NCI-H345 (cell line): ENCODE data around the gene ST7.
A peak's percentile ranks its signal among the peaks of the same experiment; 100 is the strongest.
"Not testable (repeated sequence)": the region's sequence is repeated elsewhere in the genome, so short reads cannot be mapped to it uniquely, and the experiment has no call there.

Experiments
- DNase-seq: peaks from one replicate; lab custom pipeline; 2025; lab: John Stamatoyannopoulos, UW

The ST7 gene

DNA sequence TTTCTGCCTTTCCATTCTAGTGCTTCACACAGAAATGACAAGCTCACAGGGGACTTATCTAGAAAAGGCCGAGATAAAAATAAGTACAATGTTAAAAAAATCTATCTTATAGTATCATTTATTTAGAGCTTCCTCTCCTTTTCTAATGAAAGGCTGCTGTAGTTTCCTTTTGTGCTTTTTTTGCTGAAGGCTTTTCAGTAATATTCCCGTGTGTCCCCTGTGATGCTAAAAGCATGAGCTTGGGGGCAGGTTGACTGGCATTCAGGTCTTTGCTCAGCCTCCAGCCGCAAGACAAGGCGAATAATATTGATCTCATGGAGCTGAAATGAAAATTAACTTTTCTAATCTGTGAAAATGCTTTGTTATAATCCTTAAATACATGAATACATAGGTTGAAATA, 143.0 kb downstream of the ST7 start:
- no peak for DNase-seq

DNA sequence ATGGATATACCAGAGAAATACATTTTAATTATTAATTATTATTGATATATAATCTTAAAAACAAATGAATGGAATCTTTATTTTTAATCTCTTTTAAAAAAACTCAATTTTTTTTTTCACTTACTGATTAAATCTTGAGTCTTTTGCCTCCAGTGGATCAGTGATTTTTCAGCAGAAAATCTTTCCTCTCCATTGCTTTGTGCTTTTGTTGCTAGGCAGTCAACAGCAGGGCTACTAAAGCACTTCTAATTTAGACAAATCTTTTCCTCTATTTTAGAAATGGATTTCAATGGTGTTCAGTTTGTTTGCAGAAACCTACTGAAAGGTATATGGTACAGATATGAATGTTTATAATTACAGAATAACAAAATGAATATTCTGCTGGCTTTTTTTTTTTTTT, 143.6 kb downstream of the ST7 start:
- DNase-seq, result no peak

DNA sequence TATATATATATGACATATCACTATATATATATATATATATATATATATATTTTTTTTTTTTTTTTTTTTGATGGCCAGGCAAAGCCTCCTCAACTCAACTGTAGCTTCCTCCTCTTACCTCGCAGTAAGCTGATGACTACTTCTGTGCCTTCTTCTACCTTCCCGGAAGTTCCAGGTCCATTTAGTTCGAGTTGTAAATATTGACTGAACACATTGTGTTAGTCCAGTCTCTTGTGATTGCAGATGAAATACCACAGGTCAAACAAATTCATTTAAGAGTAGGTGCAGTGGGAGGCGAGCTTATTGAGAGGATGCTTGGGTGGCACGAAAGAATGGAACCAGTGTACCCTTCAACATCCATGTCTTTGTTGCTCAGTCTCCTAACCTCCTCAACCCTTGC, 144.6 kb downstream of the ST7 start:
- DNase-seq, result no peak

DNA sequence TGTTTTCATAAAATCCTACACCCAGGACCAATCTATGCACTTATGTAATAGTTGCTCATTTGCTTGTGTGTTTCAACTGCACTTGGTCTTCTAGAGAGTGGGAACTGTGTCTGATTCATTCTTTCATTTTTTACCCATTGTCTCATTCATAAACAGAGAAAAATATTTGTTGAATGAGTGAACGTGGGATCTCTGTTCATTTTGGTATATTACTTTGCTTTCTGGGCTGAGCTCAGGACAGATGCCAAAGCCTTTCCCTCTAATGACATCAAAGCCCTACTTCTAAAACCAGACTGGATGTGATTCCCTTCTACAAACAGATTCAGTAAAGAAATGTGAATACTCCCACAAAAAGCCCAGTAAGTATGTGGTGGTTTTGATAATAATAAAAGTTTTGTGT, 145.2 kb downstream of the ST7 start:
- no peak for DNase-seq

DNA sequence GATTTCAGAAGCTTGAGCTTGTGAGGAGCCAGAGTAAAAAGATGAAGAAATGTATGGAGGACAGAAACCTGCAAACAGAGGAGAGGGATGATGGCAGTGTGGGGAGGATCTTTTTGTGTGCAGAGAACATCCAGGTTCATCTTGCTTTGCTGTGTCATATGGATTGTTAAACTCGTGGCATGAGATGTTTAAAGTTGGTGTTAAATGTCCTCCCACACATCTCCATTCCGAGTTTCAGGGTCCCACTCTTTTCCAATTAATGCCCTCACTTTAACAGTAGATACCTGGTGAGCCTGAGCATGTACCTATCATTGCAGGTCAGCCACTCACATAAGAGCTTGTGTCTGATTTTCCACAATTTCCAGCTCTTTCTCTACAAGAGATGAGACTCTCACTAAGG, 147.7 kb downstream of the ST7 start:
- no peak for DNase-seq

DNA sequence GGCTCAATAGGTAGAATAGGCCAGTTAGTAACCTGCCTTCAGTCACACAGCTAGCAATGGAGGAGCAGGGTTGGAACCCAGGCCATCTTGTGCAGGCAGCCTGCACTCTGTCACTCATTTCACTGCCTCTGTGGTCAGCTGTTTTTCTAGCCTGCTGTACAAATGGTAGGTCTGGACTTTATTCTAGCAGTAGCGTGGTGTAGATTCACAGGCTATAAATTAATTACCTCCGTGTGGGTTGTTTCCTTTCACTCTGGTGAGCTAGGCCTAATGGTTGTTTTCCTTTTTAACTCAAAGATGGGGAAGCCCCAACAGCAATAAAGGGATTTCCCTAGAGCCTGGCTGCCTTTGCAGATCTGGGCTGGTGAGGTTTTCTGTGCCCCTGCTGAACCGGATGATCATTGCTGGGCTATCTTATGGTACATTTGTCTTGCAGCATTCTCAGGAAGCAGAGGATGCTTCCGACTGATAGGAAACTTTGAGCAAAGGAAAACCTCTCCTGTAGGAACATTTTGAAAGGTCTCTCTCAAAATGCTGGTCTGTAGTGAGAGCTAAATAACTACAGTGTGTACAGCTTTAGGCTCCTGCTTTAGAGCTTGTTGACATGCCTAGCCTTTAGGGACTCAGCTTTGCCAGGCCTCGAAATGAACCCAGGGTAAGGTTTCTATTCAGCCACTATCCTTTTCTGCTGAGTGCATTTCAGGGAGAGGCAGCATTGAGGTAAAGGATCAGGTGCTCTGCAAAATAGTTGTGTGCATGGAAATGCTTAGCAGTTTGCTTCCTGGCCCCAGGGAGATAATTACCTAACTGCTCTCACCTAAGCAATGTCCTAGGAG, 157.4 kb downstream of the ST7 start:
- peak; percentile 7 for DNase-seq

DNA sequence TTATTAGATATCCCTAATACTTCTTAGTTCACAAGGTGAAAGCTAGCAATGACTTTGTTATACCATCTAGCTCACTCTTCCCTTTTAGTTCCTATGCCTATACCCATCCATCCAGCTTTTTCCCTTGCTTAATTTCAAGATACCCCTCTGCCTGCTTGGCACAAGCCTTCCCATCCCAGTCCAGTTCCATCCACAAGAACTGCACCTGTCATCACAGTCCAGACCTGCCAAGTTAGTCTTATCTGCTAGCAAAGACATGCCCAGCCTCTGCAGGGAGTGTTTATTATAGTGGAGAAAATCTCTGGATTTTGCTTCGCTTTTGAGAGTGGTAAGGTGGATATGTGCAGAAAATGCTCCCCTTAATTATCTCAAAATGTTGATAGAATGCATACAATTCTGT, 158.2 kb downstream of the ST7 start:
- DNase-seq, result no peak

DNA sequence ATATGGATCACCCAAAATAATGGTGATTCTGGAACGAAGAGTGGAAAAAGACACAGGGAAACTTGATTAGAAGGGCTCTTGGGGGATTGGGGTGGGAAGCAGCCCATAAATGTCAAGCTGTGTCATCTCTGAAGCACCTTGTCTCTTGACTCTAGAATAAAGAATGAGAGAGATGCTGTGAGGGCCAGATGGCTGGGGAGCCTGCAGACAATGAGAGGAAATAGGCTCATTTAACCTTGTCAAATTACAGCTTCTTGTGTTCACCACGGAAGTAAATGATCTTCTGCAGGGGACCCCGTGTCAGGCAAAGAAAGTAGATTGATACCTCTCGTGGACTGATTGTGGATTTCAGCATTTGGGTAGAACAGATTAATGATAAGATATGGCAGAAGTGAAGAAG, 159.3 kb downstream of the ST7 start:
- peak; percentile 13 for DNase-seq

DNA sequence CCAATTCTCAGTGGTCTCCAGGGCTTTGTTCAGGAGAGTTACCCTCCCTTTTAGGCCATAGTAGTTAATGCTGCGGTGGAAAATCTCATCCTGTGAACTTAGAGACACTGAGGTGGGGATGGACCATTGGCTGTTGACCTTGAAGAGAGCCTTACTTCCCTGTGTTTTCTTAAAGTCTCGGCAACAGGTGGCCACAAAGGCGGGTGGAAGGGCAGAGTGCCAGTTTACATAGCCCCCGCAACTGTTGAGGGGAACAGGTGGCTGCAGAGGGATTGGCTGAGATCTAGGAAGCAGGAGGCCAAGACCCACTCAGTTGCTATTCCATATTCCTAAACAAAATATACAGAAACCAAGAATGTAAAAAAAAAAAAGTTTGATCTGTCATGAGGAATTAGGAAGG, 160.6 kb downstream of the ST7 start:
- DNase-seq, result no peak

DNA sequence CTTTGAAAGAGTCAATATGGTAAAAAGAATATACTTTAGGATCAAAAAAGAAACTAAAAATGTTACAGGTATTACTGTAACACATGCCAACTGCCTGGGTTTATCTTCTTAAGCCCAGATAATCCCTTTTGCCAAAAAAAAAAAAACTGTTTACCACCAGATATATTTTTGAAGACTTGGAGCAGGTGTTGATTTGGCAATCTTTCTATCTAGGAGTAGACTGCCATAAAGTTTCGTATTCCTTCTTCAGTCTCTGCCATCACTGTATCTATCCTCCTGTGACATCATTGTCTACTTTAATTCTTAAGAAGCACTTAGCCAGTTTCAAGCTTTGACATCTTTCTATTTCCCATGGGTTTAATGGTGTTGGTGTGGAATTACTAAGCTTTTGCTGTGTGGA, 161.0 kb downstream of the ST7 start:
- no peak for DNase-seq

DNA sequence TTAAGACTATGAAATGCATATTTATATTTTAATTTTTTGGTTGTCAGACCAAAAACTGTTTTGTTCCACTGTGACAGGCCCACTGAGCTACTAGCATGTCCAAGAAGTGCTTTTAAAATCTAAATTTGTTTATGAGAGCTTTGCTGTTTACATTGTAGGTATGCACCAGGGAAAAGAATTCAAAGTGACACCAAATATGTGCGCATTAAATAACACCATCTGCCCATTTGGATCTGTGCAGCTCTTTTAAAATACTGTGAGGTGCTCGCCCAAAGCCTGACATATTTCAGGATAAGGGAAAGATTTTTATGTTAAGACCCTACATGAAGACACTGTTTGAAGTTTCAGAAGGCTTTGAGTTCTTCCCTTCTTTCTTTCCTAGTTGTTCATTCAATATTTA, 162.9 kb downstream of the ST7 start:
- DNase-seq, result no peak

DNA sequence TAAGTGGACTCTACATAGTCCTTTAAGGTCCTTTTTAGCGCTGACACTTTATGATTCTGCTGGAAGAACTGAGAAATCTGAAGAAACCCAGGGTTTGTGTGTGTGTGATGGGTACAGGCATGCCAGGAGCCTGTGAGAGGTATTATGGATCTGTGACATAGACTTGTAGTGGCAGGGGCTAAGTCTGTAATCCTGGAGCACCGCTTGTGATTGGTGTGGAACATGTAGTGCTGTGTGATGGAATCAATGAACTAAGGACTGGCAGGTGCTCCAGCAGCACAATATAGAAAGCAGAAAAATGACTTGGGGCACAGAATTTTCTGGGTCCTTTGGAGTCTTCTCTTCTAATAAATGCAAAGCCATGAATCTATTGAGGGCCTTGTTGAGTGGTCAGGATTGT, 163.9 kb downstream of the ST7 start:
- no peak for DNase-seq

DNA sequence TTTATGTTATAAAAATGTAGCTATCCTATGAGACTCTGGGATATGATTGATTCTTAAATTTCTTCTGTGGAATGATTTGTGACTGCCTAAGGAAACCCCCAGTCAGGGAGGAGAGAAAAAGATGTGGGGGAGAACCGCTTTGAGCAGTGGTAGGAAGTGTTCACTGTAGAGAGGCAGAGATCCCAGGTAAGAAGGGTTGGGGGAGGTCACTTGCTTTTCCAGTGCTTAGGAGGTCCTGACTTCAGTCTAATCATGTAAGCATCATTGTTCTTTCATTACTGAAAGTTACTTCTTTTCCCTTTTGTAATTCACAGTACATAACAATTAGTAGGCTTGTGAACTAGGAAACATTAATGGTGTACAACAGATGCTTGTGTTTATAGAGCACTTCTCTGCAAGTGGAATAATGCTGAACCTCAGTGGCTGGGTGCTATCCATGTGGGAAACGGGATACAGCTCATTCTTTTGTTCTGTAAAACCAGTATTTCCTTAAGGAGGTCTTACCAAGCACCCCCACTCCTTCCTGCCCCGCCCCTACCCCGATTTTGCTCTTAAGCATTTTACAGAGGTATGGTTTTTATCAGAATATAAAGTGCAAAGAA, 165.4 kb downstream of the ST7 start:
- DNase-seq, result no peak

DNA sequence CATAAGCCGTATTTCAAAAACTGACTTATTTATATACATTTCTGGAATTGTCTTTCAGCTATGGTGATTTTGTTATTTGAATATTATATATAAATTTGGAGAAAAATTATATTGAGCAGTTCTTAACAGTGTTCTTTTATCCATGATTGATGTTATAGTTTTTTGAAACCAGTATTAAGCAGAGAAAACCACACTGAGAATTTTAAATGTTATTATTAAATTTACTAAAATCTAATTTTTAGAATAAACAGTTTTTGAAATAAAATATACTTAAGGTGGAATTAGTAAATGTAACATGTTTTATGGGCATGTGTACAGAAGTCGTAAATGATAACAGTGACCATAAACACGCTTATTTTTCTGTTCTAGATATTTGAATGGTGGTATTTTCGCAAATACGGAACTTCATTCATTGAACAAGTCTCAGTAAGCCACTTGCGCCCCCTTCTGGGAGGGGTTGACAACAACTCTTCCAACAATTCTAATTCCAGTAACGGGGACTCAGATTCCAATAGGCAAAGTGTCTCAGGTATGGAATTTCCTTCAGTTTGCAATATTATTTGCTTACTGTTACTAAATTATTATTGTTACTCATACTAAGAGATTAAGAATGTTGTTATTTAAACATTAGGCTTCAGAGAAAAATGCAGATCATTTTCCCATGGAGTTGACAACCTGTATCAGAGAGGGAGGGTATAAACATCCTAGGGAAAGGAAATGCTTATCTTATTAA, 166.1 kb downstream of the ST7 start:
- peak; percentile 78 for DNase-seq

DNA sequence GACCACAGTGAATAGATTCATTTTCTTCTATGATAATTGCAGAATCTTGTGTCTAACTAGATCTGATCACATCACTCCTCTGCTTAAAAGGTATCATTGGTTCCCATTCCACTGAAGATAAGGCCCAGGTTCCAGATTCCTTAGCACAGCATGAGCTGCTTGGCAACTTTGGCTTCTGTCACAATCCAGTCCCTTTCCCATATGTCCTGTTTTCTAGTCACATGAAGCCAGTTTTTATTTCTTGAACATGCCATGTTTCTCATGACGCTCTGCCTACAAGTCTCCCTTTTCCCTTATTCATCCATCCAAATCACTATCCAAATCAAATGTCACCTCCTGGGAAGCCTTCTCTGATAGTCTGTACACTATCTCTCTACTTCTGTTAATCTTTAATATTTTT, 167.0 kb downstream of the ST7 start:
- DNase-seq, result not testable (repeated sequence)

DNA sequence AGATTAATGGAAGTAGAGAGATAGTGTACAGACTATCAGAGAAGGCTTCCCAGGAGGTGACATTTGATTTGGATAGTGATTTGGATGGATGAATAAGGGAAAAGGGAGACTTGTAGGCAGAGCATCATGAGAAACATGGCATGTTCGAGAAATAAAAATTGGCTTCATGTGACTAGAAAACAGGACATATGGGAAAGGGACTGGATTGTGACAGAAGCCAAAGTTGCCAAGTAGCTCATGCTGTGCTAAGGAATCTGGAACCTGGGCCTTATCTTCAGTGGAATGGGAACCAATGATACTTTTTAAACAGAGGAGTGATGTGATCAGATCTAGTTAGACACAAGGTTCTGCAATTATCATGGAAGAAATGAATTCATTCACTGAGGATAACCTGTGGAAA, 168.7 kb downstream of the ST7 start:
- not testable (repeated sequence) for DNase-seq

DNA sequence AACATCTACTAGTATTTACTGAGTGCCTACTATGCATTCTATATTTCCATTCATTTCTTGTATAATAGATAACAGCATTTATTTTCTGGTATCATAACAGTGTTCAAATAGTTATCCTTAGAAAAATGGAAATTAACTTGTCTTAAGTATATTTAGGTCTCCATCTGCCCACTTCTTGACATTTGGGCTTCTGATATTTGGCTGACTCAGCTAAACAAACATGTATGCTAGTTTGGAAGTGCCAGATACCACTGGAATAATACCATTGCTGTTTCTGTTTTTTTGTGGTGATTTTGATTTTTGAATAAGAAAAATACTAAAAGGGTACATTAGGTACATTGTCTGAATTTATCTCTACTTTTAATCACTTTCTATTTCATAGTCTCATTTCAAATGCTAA, 169.2 kb downstream of the ST7 start:
- DNase-seq, result no peak

DNA sequence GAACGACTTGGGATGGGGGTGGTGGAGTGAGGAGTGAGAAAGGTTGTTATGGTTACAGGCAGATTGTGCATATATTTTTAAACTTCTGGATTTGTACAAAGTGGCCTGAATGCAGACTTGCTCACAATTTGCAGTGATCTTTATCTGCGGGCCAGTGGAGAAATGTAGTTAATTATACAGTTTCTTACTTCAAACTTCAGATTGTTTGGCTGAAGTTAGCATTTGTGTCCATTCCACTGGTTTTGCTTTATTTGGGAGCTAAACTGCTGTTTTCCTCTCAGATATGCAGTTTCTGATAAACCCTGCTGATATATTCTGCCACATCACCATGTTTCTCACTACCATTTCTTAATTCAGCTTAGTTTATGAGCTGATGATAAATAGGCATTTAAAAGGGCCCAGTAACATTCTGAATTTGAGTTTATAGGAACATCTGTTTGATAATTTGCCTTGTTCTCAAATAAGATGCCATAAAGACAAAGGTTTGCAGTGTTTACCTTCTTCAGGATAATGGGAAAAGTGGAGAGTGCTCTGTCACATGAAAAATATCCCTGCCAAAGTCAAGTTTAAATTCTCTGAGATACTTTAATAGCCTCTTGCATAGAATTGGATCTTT, 170.1 kb downstream of the ST7 start:
- no peak for DNase-seq

DNA sequence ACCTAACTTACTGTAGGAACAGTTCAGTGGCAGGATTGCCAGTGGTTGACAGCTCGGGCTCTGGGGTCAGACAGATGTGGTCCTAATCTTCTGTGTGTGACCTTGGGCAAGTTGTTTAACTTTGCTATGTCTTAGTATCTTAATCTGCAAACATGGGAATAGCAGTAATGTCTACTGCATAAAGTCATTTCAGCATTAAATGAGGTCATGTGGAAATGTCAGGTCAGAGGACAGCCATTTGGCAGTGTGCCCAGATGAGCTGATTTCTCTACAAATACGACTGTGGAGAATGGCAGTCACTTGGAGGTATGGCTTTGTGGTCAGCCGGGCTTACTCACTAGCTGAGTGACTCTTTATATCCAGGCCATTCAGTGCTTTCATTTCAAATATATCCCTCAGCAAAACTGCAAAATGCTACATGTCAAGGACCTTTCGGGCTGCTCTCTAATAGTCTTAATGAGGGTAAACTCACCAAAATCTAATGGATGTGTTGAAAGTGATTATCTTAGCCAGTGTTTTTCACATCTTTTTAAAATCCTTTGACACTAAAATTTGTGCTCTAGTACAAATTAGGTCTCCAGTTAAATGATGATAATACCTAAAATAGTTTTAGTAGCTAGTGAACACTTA, 171.4 kb downstream of the ST7 start:
- peak; percentile 21 for DNase-seq

DNA sequence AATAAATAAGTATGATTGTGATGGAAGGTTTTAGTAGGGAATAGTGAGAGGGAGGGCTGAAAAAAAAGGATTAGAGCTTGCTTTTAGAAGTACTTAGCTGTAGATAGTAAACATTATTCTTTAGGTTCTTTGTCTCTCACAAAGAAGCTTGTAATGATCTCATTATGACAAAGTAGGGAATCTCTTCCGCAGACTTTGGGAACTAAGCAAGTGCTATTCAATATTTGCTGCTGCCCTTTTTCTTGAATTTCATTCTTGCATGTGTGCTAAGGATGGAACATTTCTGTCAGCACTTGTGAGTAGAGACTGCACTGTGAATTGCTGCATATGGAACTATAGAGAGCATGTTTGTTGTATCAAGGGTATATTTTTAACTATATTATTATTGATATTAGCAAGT, 173.4 kb downstream of the ST7 start:
- DNase-seq, result no peak

DNA sequence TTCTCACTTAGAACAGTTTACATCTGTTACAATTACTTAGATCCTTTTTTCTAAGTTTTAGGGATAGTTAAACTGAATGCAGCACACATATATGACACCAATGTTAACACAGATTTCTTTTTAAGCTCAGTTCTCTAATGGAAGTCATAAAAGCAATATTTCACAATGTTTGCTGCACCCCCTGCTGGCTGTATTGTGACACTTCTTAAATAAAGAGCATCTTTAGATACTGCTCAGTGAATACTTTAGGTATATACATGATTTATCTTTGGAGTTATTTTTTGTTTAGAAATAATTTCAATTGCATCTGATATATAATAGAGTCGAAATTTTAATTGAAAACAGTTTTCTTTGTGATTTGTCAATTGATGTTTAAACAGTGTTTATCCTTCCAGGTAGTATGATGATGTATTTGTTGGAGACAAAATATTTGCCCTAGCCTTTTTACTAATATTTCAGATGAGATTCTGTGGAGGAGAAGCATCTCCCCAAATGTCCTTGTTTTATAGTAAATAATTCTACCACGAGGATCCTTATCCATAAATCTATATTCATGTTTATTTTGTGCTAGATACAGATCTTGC, 174.4 kb downstream of the ST7 start:
- DNase-seq, result peak; percentile 57

DNA sequence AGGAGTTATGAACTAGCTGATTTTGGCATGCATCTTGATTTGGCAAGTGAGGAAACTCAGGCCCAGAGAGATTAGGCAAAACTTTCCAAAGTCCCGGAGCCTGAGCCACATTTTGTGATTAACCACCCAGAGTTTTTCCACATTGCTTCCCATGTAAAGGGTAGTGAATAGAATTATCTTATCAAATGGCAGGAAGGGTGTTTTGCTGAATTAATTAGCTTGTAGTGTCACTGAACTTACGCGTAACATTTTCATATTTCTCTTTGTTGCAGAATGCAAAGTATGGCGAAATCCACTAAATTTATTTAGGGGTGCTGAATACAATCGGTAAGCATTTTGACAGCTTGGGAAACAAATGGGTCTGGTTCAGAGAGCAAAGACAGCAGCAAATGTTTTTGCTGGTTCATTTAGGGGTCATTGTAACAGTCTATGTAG, 176.2 kb downstream of the ST7 start:
- DNase-seq, result no peak
